ENCODE results near the gene VAV3. TPM values are rescaled to one million over a fixed set of nuclear protein-coding genes. Genes with fewer than 3 reads are reported as not detected.

The VAV3 gene
- total and polyA plus RNA-seq, 10 of the 15 experiments (the other 5 are each of a cell fraction or from before 2014, with no cell fraction given), result 0.84 to 5.5 (median 3.4) TPM

GRCh38 chr1:107964336-107965109 is 457 bp downstream of the VAV3 start:
- DNase-seq (ENCODE audit: low read depth, low spot score), result no peak
- RAD21 ChIA-PET (ENCODE audit: unreplicated experiment), result interaction anchor here (0.7 to 2.9 kb wide), 13 partner anchors 14 to 236 kb away, joined by 3 to 15 read pairs (median 4); partner anchors contain the start of gene SLC25A24
- H3K9me3 ChIP-seq (replicated peaks; ENCODE audit: control insufficient read depth, insufficient read depth, low read length), result no peaks in the 10 kb centered on the region
- peak overlapping the region; percentile 35; the same call in 1 of the 2 replicates for H3K9ac ChIP-seq (ENCODE audit: control insufficient read depth, insufficient read depth, low read length)
- POLR2A ChIA-PET, result interaction anchor here (0.5 to 1.5 kb wide), 3 partner anchors 10 to 640 kb away, joined by 3 to 5 read pairs (median 4); no protein-coding TSS in a partner anchor
- in situ Hi-C loops (cut with MboI), result loop anchor here (10.0 kb wide), 1 partner anchor 180 kb away; no protein-coding TSS in a partner anchor
- H2AFZ ChIP-seq (ENCODE audit: control insufficient read depth, low read depth, low read length), result peak overlapping the region; percentile 55
- H3K4me3 ChIP-seq, result peak overlapping the region; percentile 87
- TF ChIP-seq RAD21 (IDR thresholded peaks at IDR 0.05; ENCODE audit: insufficient read depth, low read depth, low read length), result no peak
- peak; percentile 79 for TF ChIP-seq IKZF1 (conservative IDR thresholded peaks at IDR 0.05)
- no peak for TF ChIP-seq POU2F2 (IDR thresholded peaks at IDR 0.05; ENCODE audit: borderline replicate concordance, low read depth, low read length)
- TF ChIP-seq RCOR1 (conservative IDR thresholded peaks at IDR 0.05; ENCODE audit: low read depth, low read length), result 0 out of 2 replicates have a peak, but pooled peaks have one; percentile 11
- no peak for TF ChIP-seq JUNB (IDR thresholded peaks at IDR 0.05)
- TF ChIP-seq LARP7 (IDR thresholded peaks at IDR 0.05), result peak; percentile 68; the same call in 1 of the 2 replicates
- peak; percentile 17 for ATAC-seq
- SMC1A ChIA-PET (ENCODE audit: uncharacterized antibody, unreplicated experiment), result interaction anchor here (0.7 to 2.5 kb wide), 9 partner anchors 10 to 189 kb away, joined by 3 to 15 read pairs (median 5); no protein-coding TSS in a partner anchor
- WGBS (ENCODE audit: insufficient coverage, insufficient replicate concordance, low lambda C conversion rate, missing lambda C conversion rate), result under 1% methylated on average over 59 of the region's 79 CpGs
- H3K4me1 ChIP-seq (ENCODE audit: control insufficient read depth, insufficient read depth, low read length), result peaks cover 10% of the 10 kb centered on the region
- peak overlapping the region; percentile 48; the same call in 1 of the 2 replicates for H3K27ac ChIP-seq (ENCODE audit: control insufficient read depth, insufficient read depth)
- CTCF ChIA-PET, result interaction anchor here (0.7 to 2.2 kb wide), 10 partner anchors 10 to 181 kb away, joined by 3 to 8 read pairs (median 3); no protein-coding TSS in a partner anchor
- FAIRE-seq, result peak; percentile 7
- H3K36me3 ChIP-seq (ENCODE audit: control insufficient read depth in 2 of 2, insufficient read depth in 2 of 2, low read length in 1 of 2), result no peaks in the 10 kb centered on the region
- H3K27me3 ChIP-seq (replicated peaks in 1 of 2; ENCODE audit: control insufficient read depth in 2 of 2, insufficient read depth in 2 of 2, low read length in 1 of 2), result no peaks in the 10 kb centered on the region; a peak in 1 of 4 replicates
- peak overlapping the region; percentile 77 for H3K4me2 ChIP-seq (ENCODE audit: control insufficient read depth, insufficient read depth)
- intact Hi-C loops (cut with micrococcal nuclease; ENCODE audit: unreplicated experiment), result loop anchor here (1.0 to 2.0 kb wide), 3 partner anchors 29 to 182 kb away; no protein-coding TSS in a partner anchor
- no TSS peak for BruUV-seq (replicated peaks)
- H4K20me1 ChIP-seq (ENCODE audit: control insufficient read depth, insufficient read depth), result no peaks in the 10 kb centered on the region
- no peaks in the 10 kb centered on the region; the same call in 1 of the 2 replicates for H3K79me2 ChIP-seq (ENCODE audit: control insufficient read depth, insufficient read depth, low read length)

Measured in GM12878 (cell line).